ENCODE data around the gene LDLRAD1.
"Not testable (repeated sequence)": the region's sequence is repeated elsewhere in the genome, so short reads cannot be mapped to it uniquely, and the experiment has no call there.

Gene LDLRAD1, protein sequence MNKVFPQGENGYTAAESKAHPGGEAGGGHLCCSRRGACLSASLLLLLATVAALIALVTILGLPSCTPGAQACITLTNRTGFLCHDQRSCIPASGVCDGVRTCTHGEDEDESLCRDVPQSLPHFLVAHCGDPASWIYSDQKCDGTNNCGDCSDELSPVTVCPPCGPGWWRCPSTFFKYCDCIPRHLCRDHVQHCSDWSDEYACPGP
- total RNA-seq: 0 to 0.77 (median 0) reads per million in 17 experiments

DNA sequence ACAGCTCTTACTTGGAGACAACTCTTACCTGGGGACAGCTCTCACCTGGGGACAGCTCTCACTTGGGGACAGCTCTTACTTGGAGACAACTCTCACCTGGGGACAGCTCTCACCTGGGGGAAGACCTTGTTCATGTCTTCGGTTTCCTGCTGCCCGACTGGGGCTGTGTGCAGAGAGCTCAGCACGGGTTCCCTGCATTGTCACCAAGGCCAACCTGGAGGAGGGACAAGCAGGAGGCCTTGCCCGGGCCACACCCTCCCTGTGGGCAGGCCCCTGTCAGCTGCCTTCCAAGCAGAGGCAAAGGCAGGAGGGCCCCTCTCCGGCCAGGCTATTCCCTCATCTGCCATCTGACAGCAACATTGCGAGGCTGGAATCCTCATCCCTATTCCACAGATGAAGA is at the start of gene LDLRAD1:
Gene LDLRAD1 (minus strand): TSS at position 208 of the 400 bp plus-strand sequence. CDS start 74 bp downstream, at position 134.
- no peak for DNase-seq

DNA sequence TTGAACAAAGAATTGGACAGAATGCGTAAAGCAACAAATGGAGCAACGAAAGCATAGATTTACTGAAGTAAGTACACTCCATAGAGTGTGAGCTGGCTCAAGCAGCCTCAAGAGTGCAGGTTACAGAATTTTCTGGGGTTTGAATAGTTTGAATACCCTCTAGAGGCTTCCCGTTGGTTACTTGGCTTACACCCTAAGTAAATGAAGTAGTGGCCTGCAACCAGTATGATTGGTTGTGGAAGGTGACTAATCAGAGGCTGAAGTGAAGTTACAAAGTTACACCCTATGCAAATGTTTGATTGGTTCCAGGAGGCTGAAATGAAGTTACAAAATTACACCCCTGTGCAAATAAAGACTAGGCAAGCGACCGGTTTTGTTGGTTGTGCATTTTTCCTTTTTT is 46.3 kb upstream of the LDLRAD1 start:
- DNase-seq: no peak

DNA sequence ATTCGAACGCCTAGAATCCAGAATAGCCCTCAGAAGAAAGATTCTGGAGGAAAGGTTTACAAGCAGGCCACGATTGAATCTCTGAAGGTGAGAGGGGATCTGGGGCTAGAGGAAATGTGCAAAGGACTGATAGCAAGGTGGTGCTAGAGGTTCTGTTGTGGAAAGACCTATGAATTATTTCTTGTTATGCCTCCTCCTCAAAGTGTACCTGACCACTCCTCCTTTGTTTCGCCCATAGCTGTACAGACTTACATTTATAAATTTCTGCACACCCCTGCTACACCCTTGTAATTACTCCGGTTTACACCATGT is 36.4 kb upstream of the LDLRAD1 start:
- no peak for DNase-seq

DNA sequence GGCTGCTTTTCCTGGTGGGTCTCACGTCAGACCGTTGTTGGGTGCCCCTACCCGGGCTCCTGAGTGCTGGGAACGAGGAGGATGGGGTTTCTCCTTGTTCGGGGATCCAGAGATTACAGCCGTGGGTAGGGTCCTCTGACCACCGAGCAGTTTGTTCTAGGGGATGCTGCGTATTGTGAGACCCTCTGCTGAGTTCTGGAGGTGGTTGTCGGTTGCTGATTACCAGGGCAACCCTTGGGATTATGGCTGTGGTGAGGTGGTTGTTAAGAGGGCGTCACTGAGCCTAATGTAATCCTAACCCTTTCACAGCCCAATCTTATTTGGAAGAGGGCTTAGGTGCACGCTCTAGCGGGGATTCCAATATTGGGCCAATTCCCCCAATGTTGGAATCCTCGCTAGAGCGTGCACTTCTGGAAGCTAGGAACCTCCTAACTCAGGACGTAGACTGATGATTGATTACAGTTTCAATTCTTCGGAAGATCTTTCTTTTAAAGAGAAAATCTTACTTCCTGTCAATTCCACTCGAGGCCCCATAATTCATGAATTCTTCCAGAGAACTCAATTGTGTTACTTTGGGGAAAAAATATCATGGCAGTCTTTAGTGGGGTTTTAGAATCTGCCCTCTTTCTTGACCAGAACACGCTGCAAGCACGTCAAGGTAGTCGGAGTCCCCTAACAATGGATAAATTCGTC is 35.9 kb upstream of the LDLRAD1 start:
- peak; percentile 14 to 37 (median 32) for DNase-seq

DNA sequence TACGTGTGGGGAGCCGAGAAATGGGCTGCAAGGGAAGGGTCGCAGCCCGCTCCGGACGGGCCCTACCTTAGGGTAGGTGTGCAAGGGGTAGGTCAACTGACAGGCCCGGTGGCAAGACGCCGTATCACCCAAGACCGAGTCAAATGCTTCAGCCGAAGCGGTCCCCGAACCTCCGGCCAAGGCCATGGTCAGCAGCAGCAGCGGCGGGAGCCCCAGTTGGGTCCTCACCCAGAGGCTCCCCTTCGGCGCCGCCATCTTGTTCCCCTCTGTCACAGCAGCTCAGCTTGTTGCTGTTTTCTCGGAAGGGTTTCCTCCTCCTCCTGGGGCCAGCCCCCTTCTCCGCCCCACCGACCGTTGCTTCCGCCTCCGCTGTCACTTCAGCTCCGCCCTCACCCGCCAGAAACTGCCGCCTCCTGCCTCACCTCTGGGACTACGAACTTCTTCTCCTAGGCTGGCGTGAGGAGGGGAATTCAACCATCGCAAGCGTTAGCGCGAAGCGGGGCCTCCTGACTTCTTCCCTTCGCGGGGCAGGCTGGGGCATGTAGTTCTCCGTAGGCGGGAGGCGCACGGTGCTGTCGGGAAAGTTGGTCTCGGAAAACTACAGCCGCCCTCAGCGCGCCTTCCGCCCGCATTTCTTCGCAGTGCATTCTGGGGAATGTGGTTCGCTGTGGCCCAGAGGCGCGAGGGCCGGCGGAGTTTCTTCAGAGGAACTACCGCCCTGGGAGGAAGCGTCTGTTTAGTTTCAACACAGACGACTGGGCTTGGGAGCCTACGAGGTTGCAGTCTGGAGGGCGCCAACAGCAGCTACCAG is 35.2 kb upstream of the LDLRAD1 start, which contains the start of the genes TCEANC2 and TMEM59:
Gene TCEANC2 (plus strand): TSS at position 675 of the 811 bp plus-strand sequence. CDS start 815 bp downstream, outside the sequence.
Gene TMEM59 (minus strand): TSS at position 271 of the 811 bp plus-strand sequence. CDS start 16 bp downstream, at position 255.
- DNase-seq: peak; percentile 99 to 100 (median 99)

DNA sequence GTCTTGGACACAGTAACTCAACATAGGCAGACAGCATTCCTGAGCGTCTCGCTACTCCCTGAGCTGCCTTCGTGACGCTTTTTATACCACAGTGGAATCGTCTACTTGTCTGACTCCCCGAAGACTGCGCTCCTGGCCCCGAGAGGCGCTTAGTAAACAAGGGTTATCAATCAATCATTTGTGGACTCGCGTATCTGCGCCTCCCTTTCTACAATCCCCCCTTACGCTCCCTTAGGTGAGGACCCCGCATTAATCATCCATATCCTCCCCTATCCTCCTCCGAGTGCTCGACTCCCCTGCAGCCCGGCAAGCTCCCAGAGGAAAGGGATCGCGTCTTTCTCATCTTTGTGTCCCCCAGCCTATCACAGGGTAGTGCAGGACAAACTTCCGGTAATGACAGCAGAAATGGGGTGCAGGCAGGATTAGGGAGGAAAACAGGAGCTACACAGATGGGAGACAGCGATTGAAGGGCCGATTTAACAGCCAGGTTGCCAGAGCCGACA is 34.5 kb upstream of the LDLRAD1 start:
- peak; percentile 29 to 66 (median 59) for DNase-seq

DNA sequence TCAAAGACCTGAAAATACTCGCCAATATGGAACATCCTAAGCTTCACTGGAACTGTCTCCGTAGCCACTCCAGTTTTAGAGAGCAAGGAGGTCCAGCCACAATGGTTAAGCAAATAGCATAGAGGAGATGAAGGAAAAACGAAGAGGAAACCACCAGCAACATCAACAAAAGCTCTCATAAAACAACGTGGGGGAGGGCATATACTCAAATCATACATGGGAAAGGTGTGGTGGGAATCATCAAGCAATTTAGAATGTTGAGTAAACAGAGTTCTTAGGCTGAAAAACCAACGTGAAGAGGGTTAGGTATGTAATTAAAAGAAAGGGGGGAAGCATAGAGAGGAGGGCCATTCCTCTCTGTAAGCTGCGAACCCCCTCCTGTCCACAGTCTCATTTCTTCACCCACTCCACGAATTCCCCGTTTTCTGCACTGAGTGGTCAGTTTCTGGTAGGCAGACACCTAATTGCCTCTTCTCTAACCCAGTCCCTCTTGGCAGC is 34.0 kb upstream of the LDLRAD1 start:
- DNase-seq: peak in 1 of 4 experiments; percentile 2

DNA sequence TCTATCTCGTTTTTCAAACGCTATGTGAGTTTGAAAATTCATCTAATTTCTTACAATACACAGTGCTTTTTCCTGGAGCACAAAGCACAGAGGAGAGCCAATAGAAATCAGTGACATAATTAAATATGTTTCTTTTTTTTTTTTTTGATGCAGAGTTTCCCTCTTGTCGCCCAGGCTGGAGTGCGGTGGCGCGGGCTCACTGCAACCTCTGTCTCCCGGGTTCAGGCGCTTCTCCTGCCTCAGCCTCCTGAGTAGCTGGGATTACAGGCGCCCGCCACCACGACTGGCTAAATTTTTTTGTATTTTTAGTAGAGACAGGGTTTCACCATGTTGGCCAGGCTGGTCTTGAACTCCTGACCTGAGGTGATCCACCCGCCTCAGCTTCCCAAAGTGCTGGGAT is 32.4 kb upstream of the LDLRAD1 start:
- not testable (repeated sequence) for DNase-seq

DNA sequence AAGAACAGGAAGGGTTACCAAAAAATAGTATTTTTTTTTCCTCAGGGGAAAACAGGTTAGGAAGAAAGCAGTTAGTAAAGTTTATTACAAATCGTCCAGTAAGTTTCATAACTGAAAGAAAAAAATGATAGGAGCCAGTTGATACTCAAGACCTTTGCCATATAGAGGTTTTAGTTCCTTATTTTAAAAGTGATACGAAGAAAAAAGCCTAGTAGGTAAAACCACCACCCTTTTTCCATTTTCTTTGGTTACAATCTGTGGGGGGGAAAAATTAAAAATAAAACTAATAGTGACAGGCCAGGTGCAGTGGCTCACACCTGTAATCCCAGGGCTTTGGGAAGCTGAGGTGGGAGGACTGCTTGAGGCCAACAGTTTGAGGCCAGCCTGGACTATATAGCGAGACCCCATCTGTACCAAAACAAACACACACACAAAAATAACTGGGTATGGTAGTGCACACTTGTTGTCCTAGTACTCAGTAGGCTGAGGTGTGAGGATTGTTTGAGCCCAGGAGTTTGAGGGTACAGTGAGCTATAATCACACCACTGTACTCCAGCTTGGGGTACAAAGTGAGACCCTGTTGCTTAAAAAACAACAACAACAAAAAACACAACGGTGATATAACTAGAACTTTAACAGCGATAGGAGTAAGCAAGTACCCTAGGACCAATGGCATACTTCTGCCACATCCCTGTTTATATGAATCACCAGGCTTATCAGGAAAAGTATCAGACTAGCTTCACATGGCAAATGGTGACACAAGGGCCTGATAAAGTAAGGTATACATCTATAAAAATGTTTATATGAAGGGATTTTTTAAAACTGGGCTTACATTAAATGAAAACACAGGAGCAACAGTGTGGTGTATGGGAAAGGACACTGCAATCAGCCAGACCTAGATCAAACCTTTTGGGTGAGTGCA is 29.7 kb upstream of the LDLRAD1 start:
- DNase-seq: peak in 2 of 4 experiments; percentile 10 to 13

DNA sequence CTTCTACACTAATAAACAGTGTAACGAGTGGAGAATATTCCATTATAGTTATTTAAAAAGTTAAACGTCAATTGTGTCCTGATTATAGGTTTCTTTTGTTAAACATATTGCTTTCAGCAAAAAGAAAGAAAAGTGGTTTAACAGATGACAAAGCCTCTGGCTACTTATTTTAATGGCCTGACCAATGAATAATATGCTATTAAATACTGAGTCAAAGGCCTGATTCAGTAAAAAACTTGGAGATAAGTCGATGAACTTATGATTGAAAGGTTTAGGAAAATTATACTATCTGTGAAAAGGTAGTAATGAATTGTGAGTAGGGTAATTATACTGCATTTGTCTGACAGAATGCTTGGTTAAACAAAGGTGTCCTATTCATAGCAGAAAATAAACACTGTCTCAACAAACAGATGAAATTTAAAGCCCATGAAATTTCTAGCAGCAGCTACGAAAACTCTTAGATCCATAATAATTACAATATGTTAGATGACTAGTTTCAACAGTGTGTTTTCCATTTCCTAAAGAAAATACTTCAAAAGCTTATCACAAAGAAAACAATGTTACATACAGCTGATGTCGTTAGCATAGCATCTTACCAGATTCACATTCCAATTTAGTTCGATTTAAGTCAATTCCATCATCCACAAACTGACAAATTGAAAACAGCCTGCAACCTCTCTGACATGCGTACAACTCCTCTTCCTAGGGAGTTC is 28.8 kb upstream of the LDLRAD1 start:
- no peak for DNase-seq

DNA sequence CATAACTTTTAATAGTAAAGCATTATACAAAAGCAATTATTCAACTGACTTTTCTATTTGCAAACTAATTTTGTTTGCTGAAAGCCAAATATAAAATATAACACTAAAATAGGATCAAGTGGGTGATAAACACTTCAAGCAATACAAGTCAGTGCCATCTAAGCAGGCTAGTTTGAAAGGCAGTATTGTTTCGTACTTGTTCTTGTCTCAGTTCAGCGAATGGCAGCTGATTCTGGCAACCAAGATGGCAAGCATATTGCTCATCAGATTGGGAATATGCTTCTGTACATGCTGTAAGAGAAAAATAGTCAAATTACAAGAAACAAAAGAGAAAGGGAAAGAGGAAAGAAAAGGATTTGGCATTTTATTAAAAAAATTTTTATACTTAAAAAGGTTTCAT is 27.5 kb upstream of the LDLRAD1 start:
- DNase-seq: no peak

DNA sequence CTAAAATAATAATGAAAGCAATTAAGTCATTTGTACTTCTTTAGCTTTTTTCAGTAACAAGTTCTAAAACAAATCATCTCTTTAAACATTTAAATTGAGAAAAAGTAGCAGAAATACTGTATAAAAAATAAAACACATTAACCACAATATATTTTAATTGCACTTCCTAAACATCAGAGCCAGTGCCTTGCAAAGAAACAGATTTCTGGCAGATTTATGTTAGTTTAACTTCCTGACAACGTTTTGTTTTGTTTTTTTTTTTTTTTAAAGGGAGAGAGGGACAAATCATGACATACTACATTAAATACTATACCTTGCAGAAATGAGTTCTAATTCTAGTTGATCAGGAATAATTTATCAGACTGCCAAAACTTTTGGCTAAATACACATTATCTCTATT is 23.8 kb upstream of the LDLRAD1 start:
- DNase-seq: no peak

DNA sequence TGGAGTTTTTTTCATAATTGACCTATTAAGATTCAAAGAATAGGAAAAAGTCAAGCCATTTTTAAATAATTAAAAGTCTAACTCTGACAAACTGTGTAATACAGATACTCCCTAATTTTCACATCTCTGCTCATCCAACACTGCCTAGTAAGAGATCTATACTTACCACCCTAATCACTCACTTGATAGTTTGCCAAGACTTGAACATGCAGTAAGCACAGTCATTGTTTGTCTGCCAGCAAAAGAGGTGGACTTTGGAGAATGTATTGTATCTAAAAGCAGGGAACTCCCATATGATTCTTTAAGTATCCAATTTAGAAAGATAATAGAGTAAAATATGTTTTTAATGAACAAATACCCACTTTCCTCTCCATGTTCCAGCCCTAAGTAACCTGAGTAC is 19.5 kb upstream of the LDLRAD1 start:
- DNase-seq: no peak

DNA sequence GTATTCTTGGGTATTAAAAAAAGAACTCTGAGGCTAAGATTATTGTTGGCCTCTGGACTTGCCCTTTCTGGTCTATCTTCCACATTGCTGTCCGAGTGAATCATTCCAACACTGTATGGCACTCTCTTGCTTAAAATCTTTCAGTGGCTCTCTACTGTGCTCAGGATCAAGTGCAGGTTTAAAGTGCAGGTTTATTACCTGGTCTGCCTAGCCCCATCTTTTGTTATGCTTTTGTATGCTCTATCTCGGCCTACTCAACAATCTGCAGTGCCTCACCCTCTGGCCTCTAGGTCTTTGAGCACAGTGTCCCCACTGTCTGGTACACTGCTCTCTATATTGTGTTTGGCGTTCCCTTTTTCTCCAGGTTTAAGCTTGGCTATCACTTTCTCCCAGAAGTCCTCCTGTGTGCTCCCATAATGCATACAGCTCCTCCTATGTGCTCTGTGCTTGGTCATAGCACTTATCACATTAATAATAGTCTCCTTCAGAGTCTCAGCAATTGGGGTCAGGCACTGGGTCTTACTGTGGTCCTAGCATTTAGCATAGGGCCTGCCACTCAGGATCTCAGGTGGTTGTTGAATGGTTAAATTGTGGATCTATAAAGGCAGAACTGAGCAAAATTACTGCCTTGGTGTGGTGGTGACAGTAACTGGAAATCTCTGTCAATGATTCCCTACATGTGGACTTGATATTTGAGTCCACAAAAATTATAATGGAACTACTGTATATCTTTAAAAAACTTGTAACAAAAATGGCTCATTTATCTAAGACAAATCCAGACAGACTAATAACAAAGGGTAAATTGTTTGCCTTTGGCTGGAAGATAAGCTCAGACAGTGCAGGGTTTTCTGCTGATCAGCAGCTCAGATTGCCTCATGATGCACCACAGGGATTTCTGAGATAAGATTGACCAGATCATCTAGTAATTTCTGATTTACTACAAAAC is 10.6 kb upstream of the LDLRAD1 start:
- no peak for DNase-seq

DNA sequence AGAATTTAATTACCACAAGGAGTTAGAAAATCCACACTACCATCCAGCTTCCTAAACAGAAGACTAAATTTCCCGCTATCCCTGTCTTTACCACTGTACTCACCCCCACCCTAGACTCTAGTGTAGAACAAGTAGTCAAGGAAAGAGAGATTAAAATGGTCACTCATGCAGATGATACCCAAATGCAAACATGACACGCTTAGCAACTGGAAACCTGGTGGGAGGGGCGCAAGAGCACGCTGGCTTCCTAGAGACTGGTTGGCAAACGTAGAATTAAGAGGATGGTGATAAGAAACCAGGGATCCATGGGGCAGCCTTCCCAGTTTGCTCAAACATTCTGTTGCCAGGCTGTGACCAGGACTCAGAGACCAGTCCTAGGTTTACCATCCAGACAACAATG is 9.9 kb upstream of the LDLRAD1 start:
- no peak for DNase-seq

DNA sequence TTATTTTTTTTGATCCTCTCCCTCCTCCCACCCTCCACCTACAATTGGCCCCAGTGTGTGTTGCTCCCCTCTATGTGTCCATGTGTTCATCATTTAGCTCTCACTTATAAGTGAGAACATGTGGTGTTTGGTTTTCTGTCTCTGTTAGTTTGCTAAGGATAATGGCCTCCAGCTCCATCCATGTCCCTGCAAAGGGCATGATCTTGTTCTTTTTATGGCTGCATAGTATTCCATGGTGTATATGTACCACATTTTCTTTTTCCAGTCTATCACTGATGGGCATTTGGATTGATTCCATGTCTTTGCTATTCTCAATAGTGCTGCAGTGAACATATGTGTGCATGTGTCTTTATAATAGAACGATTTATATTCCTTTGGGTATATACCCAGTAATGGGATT is 6.8 kb upstream of the LDLRAD1 start:
- DNase-seq: not testable (repeated sequence)

DNA sequence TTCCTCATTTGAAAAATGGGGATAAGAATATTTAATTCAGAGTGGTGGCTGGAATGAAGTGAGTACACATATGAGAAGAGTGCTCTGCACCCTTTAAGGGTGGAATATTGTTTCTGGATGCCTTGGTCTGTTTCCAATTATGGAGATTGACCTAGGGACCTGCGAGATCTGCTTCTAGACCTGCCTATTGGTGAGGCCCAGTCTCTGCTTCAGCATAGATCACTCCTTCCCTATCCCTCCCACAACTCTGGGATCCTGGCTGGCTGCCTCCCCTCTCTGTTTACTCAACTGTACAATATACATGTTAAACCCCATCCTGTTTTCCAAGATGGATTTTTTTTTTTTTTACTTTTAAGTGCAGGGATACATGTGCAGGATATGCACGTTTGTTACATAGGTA is 6.4 kb upstream of the LDLRAD1 start:
- DNase-seq: no peak

DNA sequence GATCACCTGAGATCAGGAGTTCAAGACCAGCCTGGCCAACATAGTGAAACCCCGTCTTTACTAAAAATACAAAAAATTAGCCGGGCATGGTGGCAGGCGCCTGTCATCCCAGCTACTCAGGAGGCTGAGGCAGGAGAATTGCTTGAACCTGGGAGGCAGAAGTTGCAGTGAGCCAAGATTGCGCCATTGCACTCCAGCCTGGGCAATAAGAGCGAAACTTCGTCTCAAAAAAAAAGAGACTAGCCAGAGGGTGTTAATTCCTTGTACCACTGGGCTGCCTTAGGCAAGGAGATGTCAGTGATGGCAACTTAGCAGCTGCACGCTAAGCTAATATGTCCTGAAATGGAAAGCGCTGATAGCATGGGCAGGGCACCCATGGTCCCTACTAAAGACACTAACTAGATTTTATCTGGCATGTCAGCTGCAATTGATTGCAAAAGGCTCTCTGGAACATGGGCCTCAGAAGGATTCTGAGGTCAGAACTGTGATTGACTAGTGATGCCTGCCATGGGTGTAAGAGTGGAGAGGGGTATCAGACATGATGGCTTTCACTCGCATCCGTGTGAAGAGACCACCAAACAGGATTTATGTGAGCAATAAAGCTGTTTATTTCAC is 1.7 kb upstream of the LDLRAD1 start:
- DNase-seq: not testable (repeated sequence)

DNA sequence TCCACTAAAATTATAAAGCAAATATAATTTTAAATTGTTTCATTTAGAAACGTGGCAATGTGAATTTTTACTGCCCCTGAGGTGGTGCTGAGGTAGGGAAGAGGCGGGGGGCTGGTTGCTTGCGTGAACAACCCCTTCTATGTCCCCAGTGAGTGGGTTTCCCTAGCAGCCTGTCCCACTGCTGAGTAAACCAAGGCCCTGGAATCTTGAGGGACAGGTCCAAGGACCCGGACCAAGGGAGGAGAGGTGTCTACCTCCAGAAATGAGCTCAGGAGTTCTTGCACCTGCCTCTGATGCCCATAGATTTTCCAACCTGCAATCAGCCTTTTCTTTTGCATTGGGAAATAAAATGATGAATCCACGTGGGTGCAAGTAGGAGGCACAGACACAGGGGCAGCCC is 649 bp upstream of the LDLRAD1 start:
- no peak for DNase-seq

All from suppressor macrophage (primary cell).